ENCODE results near the gene FAM209A. TPM values are rescaled to one million over a fixed set of nuclear protein-coding genes. Genes with fewer than 3 reads are reported as not detected.

The FAM209A gene
- polyA plus RNA-seq, 3 donors, result 0.19 to 3.6 TPM; not detected in 1

- WGBS (ENCODE audit: insufficient coverage), result 100% methylated on average over 5 of the region's 5 CpGs
- Histone ChIP-seq H3K4me2 (replicated peaks; ENCODE audit: extremely low read depth, low read length, poor library complexity, severe bottlenecking) (no peak overlapping the region), H4K20me1 (ENCODE audit: insufficient read depth, low read length) (peaks cover 7% of the 10 kb centered on the region), H3K9me3 (replicated peaks in 1 of 2; ENCODE audit: control insufficient read depth in 1 of 2, insufficient read depth in 1 of 2, low read length in 2 of 2) (peaks cover 35 to 36% of the 10 kb centered on the region in 2 donors), H3K27me3 (ENCODE audit: control insufficient read depth in 2 of 2, insufficient read depth in 2 of 2, low read length in 2 of 2) (no peaks in the 10 kb centered on the region), H3K4me3 (replicated peaks in 1 of 3; ENCODE audit: low read depth in 2 of 3, low read length in 3 of 3) (no peak overlapping the region), H3K36me3 (replicated peaks in 1 of 2; ENCODE audit: control insufficient read depth in 1 of 2, insufficient read depth in 2 of 2, low read length in 2 of 2) (peaks cover 85 to 99% of the 10 kb centered on the region in 2 donors), H2AFZ (ENCODE audit: insufficient read depth, low read depth, low read length, poor library complexity, severe bottlenecking) (no peak overlapping the region), H3K79me2 (ENCODE audit: insufficient read depth, low read length) (no peaks in the 10 kb centered on the region), H3K4me1 (ENCODE audit: control insufficient read depth in 1 of 2, insufficient read depth in 2 of 2, low read length in 2 of 2) (no peaks in the 10 kb centered on the region), H3K9ac (ENCODE audit: insufficient read depth, low read length, poor library complexity, severe bottlenecking) (no peak overlapping the region), H3K27ac (ENCODE audit: low read depth in 1 of 2, low read length in 2 of 2) (no peak overlapping the region)
- Mint-ChIP-seq H3K4me1 (no peaks in the 10 kb centered on the region), H3K36me3 (peaks cover 93 to 100% of the 10 kb centered on the region in 2 donors), H3K27ac (peak overlapping the region in 1 of 7 donors; percentile 73), H3K9me3 (peaks cover 34 to 40% (median 36%) of the 10 kb centered on the region in 7 donors), H3K4me3 (no peak overlapping the region), H3K27me3 (ENCODE audit: low read depth in 3 of 3) (peaks cover 0 to 1% (median 0%) of the 10 kb centered on the region in 3 donors)
- DNase-seq, result no peak
- TF ChIP-seq, protein P1, sequence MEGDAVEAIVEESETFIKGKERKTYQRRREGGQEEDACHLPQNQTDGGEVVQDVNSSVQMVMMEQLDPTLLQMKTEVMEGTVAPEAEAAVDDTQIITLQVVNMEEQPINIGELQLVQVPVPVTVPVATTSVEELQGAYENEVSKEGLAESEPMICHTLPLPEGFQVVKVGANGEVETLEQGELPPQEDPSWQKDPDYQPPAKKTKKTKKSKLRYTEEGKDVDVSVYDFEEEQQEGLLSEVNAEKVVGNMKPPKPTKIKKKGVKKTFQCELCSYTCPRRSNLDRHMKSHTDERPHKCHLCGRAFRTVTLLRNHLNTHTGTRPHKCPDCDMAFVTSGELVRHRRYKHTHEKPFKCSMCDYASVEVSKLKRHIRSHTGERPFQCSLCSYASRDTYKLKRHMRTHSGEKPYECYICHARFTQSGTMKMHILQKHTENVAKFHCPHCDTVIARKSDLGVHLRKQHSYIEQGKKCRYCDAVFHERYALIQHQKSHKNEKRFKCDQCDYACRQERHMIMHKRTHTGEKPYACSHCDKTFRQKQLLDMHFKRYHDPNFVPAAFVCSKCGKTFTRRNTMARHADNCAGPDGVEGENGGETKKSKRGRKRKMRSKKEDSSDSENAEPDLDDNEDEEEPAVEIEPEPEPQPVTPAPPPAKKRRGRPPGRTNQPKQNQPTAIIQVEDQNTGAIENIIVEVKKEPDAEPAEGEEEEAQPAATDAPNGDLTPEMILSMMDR (IDR thresholded peaks at IDR 0.05), result no peak
- intact Hi-C loops (cut with micrococcal nuclease), result no loop called here
Measured at GRCh38 chr20:56516631-56517030, 7.9 kb upstream of the FAM209A start.

GRCh38 chr20:56517211-56517610 is 7.3 kb upstream of the FAM209A start:
- Mint-ChIP-seq H3K4me1 (no peaks in the 10 kb centered on the region), H3K4me3 (no peak overlapping the region), H3K36me3 (peaks cover 91 to 96% of the 10 kb centered on the region in 2 donors), H3K9me3 (peaks cover 34 to 40% (median 39%) of the 10 kb centered on the region in 7 donors), H3K27me3 (ENCODE audit: low read depth in 3 of 3) (peaks cover 0 to 1% (median 0%) of the 10 kb centered on the region in 3 donors), H3K27ac (no peak overlapping the region)
- no peaks in the 10 kb centered on the region for H3K4me1 ChIP-seq (ENCODE audit: control insufficient read depth in 1 of 2, insufficient read depth in 2 of 2, low read length in 2 of 2)
- peaks cover 35 to 38% of the 10 kb centered on the region in 2 donors for H3K9me3 ChIP-seq (replicated peaks in 1 of 2; ENCODE audit: control insufficient read depth in 1 of 2, insufficient read depth in 1 of 2, low read length in 2 of 2)
- H2AFZ ChIP-seq (ENCODE audit: insufficient read depth, low read depth, low read length, poor library complexity, severe bottlenecking), result no peak overlapping the region
- 98% methylated on average over 4 of the region's 7 CpGs for WGBS (ENCODE audit: insufficient coverage)
- intact Hi-C loops (cut with micrococcal nuclease), result no loop called here
- H3K79me2 ChIP-seq (ENCODE audit: insufficient read depth, low read length), result no peaks in the 10 kb centered on the region
- H3K36me3 ChIP-seq (replicated peaks in 1 of 2; ENCODE audit: control insufficient read depth in 1 of 2, insufficient read depth in 2 of 2, low read length in 2 of 2), result peaks cover 82 to 93% of the 10 kb centered on the region in 2 donors
- H3K27me3 ChIP-seq (ENCODE audit: control insufficient read depth in 2 of 2, insufficient read depth in 2 of 2, low read length in 2 of 2), result no peaks in the 10 kb centered on the region
- H3K27ac ChIP-seq (ENCODE audit: low read depth in 1 of 2, low read length in 2 of 2), result no peak overlapping the region
- TF ChIP-seq, protein P1 (IDR thresholded peaks at IDR 0.05), result no peak
- H4K20me1 ChIP-seq (ENCODE audit: insufficient read depth, low read length), result peaks cover 7% of the 10 kb centered on the region
- no peak overlapping the region for H3K4me2 ChIP-seq (replicated peaks; ENCODE audit: extremely low read depth, low read length, poor library complexity, severe bottlenecking)
- no peak overlapping the region for H3K4me3 ChIP-seq (replicated peaks in 1 of 3; ENCODE audit: low read depth in 2 of 3, low read length in 3 of 3)
- H3K9ac ChIP-seq (ENCODE audit: insufficient read depth, low read length, poor library complexity, severe bottlenecking), result no peak overlapping the region
- no peak for DNase-seq

Data from CD14-positive monocyte (primary cell).